Measurements from ENCODE around the gene BCAS3. TPM values are rescaled to one million over a fixed set of nuclear protein-coding genes. Genes with fewer than 3 reads are reported as not detected.
"Not testable (repeated sequence)": the region's sequence is repeated elsewhere in the genome, so short reads cannot be mapped to it uniquely, and the experiment has no call there.

BCAS3 gene
- total RNA-seq, 2 experiments from 2014 or later = 13.7 to 25.8 TPM

DNA sequence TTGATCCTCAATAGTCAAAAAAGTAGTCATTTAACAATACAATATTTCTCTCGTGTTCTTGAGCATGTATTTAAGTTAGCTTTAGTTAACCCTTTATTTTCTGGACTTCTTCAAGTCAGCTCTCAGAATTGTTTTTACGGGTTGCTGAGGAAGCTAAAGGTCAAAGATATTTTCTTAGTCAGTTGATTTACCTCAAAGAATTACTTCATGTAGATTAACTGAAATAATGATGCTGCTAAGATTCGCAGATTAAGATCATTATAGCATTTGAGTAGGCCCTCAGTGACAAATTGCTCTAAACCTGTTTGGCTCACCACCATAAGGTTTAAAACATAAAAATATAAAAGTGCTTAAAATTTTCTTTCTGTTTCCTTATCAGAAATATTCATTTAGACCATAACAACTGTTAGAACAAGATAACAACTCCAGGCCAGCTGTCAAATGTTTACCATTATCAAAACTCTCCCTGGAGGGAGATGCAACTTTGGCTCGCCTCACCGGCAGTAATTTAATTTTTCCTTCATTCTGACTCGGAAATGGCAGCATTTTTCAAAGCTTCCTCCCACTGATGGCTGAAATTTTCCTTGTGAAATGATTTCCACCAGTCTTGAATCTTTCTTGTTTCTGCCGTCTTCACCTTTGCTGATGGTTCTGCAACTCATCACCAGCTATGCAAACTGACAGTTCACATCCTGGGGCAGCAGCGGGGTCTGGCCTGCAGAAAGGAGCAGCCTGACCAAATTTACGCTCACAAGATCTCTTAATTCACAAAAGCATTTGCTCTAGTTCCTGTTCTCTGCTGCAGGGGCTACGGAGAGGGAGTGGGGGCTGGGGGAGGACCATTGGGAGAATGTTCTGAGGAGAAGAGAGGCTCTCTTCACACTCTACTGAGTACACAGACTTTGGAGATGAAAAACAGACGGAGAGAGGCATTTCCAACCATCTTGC is 467.2 kb downstream of the BCAS3 start:
- H3K4me1 Mint-ChIP-seq = peaks cover 7% of the 10 kb centered on the region
- H3K27ac Mint-ChIP-seq = peak overlapping the region; percentile 36
- no peak for ATAC-seq
- CTCF ChIA-PET = no interaction called here
- DNase-seq = no peak
- no peaks in the 10 kb centered on the region for H3K27me3 Mint-ChIP-seq
- H3K36me3 Mint-ChIP-seq = no peaks in the 10 kb centered on the region
- no peaks in the 10 kb centered on the region for H3K9me3 Mint-ChIP-seq (ENCODE audit: low read depth)
- no peak overlapping the region for H3K4me3 Mint-ChIP-seq

DNA sequence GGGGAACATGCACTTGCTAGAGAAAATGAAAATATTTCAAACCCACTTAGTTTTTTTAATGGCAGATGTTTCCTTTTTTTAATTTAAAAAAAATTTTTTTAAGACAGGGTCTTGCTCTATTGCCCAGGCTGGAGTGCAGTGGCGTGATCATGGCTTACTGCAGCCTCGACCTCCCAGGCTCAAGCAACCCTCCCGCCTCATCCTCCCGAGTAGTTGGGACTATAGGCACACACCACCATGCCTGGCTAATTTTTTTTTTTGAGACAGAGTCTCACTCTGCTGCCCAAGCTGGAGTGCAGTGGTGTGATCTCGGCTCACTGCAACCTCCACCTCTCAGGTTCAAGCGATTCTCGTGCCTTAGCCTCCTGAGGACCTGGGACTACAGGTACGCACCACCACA is 469.2 kb downstream of the BCAS3 start:
- DNase-seq; H3K27me3 Mint-ChIP-seq; H3K4me3 Mint-ChIP-seq; CTCF ChIA-PET; H3K27ac Mint-ChIP-seq; ATAC-seq; H3K36me3 Mint-ChIP-seq; H3K9me3 Mint-ChIP-seq (ENCODE audit: low read depth): not testable (repeated sequence)
- H3K4me1 Mint-ChIP-seq = peaks cover 13% of the 10 kb centered on the region

DNA sequence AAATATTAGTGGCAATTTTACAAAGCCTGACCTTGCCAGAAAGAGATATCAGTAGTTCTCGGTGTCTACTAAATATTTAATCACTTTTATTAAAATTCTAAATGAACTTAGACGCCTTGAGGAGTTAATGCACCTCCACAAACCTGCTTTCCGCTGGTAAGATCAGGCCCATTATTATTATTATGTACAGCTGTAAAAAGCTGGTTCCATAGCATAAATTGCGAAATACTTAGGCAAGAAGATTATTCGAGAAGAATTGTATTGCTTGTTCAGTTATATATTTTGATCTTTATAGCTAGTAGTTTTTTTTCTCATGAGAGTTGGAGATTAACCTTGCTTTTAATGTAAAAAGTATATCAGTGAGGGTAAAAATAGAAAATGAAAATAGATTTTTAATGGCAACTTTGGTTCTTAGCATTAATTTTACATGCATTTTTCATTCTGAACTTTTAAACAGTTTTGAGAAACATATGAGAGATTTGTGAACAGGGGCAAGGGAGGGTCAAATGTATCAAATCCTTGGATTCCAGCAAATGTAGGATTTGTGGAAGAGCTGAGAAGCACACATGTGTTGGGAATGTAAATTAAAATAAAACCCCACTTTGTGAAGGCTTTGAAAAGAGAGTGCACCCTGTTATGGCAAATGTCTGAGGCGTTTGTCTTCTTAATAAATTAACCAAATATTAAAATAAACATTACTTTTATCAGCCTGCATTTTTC is 471.6 kb downstream of the BCAS3 start:
- CTCF ChIA-PET = no interaction called here
- Mint-ChIP-seq H3K4me1 (peaks cover 13% of the 10 kb centered on the region), H3K27ac (no peak overlapping the region), H3K36me3 (no peaks in the 10 kb centered on the region), H3K9me3 (ENCODE audit: low read depth) (no peaks in the 10 kb centered on the region), H3K27me3 (no peaks in the 10 kb centered on the region), H3K4me3 (no peak overlapping the region)
- DNase-seq (no peak), ATAC-seq (no peak)

DNA sequence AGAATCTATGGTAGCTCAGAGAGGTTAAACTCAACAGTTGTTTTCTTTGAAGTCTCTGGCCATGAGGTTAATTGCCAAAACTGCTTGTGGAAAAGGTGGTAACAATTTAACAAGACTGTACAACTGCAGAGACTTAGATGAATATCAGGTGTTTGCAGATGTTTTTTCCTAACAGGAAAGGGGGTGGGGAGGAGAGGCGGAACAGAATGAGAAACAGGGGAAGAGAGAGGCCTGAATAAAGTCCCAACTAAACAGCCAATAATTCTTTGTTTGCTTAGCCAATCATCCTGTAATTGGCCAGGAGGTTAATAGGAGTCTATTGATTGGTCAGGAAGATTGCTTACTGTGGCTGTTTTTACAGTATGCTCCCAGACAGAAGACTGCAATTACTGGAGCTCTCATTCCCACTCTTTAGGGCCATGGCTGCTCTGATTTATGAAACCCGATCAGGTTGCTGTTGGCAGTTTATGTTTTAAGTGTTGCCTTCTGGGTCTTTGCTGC is 472.3 kb downstream of the BCAS3 start:
- H3K36me3 Mint-ChIP-seq = no peaks in the 10 kb centered on the region
- H3K4me1 Mint-ChIP-seq = peaks cover 13% of the 10 kb centered on the region
- H3K9me3 Mint-ChIP-seq (ENCODE audit: low read depth) = no peaks in the 10 kb centered on the region
- no peak overlapping the region for H3K4me3 Mint-ChIP-seq
- CTCF ChIA-PET = no interaction called here
- ATAC-seq (no peak), DNase-seq (no peak)
- no peaks in the 10 kb centered on the region for H3K27me3 Mint-ChIP-seq
- H3K27ac Mint-ChIP-seq = no peak overlapping the region

DNA sequence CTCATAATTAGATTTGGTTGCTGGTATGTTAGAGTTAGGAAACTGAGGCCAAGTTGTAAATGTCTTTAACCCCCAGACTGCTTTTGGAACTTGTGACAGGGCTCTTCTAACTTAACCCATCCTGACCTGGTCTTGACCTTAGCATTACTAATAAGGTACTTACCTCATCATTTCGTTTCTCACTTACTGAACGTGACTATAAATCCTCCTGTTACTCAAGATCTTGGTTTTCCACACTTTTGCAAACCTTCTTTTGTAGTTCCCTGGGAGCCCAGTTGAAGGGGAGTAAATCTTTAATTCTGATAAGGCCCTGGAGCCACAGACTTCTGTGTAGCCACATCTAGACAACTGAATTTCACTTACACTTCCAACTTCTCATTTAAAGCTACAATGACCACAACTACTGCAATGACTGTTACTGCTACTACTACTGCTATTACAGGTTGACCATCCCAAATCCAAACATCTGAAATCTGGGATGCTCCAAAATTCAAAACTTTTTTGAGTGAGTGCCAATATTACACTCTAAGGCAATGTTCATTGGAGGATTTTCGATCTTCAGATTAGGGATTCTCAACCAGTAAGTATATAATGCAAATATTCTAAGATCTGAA is 473.1 kb downstream of the BCAS3 start:
- CTCF ChIA-PET = no interaction called here
- H3K27ac Mint-ChIP-seq = no peak overlapping the region
- H3K4me1 Mint-ChIP-seq = peaks cover 13% of the 10 kb centered on the region
- H3K36me3 Mint-ChIP-seq = no peaks in the 10 kb centered on the region
- ATAC-seq (no peak), DNase-seq (no peak)
- H3K4me3 Mint-ChIP-seq = no peak overlapping the region
- H3K27me3 Mint-ChIP-seq = no peaks in the 10 kb centered on the region
- H3K9me3 Mint-ChIP-seq (ENCODE audit: low read depth) = no peaks in the 10 kb centered on the region

DNA sequence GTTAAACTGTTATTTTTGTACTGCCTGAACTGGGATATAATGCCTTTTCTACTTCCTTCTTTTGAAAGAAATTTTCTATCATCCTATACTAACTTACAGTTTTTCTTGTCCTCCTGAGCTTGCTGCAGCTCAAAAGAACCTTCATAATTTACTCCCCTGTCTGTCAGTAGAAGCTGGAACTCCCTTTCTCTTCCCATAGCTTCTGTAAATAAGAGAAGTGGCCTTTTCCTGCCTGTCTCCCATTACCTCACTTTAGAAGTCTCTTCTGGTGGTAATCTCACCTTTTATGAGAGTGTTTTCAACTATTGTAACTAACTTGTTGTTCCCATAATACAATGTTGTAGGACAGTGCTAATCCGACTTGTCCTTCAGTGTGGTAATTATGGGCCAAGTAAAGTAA is 475.2 kb downstream of the BCAS3 start:
- no peak for ATAC-seq
- H3K9me3 Mint-ChIP-seq (ENCODE audit: low read depth) = no peaks in the 10 kb centered on the region

DNA sequence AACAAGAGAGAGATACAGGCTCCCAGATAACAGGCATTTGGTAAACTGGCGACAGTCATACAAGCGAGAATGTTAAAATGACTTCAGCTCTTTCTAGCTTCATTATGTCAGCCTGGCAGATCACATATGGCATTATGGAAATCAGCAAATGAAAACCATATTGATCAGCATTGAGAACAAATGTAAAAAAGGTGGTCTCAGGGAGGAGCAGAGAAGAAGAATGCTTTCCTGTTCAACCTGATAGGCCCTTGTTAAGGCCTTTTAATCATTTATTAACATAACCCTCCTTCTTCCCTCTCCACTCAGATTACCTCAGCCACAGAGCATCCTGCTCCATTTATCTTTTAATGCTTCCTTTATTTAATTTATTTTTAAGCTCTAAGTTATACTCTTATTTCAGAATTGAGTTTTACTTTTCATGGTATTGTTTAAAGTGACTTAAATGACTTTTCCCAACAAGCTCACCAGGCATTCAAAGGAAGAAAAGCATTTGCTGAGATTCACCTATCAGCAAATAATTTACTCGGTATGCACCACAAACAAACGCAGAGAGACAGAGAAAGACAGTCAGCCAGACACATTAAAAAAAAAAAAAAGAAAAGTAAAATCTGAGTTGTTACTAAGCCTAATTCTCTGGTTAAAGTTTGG is 478.1 kb downstream of the BCAS3 start:
- Mint-ChIP-seq H3K4me1 (peaks cover 17% of the 10 kb centered on the region), H3K27ac (no peak overlapping the region), H3K36me3 (no peaks in the 10 kb centered on the region), H3K27me3 (no peaks in the 10 kb centered on the region), H3K4me3 (no peak overlapping the region), H3K9me3 (ENCODE audit: low read depth) (no peaks in the 10 kb centered on the region)
- DNase-seq = no peak
- ATAC-seq = no peak
- CTCF ChIA-PET = no interaction called here

More for the DNA sequence above, 475.2 kb downstream of the BCAS3 start:
- Mint-ChIP-seq H3K4me3 (no peak overlapping the region), H3K27me3 (no peaks in the 10 kb centered on the region), H3K36me3 (no peaks in the 10 kb centered on the region), H3K27ac (no peak overlapping the region), H3K4me1 (peaks cover 13% of the 10 kb centered on the region)
- no peak for DNase-seq
- CTCF ChIA-PET = no interaction called here

DNA sequence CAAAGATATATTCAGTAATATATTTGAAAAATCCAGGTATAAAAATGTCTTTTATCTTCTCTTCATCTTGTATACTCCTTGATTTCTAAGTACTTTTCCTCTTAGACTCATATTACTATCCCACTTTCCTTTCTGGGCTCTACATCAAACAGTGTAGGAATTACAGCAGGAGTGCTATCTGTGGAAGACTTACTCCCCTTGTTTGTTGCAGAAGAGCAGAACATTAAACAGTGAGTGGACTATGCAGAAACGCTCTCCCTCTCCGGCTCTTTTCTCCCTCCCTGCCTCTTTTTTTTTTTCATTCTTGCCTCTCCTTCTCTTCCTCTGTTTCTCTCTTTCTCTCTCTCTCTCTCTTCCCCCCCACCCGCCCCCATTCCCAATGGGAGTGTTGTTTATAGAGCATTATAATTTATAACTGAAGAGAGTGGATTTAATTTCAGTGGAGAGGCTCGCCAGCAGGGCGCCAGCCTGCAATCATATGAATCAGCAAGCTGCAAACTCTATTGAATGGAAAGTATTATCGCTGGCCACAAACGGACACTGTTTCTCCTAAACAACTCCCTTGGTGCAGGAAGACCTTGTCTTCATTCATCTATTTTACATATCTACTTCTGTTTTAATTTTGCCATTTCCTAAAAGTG is 479.7 kb downstream of the BCAS3 start:
- Mint-ChIP-seq H3K4me1 (peaks cover 22% of the 10 kb centered on the region), H3K4me3 (no peak overlapping the region), H3K27me3 (no peaks in the 10 kb centered on the region), H3K9me3 (ENCODE audit: low read depth) (no peaks in the 10 kb centered on the region), H3K27ac (no peak overlapping the region), H3K36me3 (no peaks in the 10 kb centered on the region)
- no peak for ATAC-seq
- no peak for DNase-seq
- CTCF ChIA-PET = no interaction called here

DNA sequence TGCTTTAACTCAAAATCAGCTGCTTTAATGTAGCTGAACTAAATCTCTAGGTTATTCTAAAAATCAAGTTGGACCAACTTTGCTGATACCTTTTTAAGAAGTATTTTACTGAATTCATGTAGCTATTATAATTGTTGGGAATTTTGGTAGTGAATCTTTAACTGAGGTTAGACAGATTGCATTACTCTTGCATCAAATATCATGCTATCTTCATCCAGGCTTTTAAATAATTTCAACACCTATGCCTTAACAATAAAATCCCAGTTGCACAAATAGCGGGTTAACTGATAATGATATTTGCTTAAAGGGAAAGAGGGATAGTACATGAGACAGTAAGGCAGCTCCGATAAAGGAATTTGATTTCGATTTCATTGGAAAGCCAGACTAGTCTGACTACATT is 480.7 kb downstream of the BCAS3 start:
- ATAC-seq (no peak), DNase-seq (no peak)
- H3K27ac Mint-ChIP-seq = no peak overlapping the region
- H3K27me3 Mint-ChIP-seq = no peaks in the 10 kb centered on the region
- peaks cover 22% of the 10 kb centered on the region for H3K4me1 Mint-ChIP-seq
- H3K9me3 Mint-ChIP-seq (ENCODE audit: low read depth) = no peaks in the 10 kb centered on the region
- H3K4me3 Mint-ChIP-seq = no peak overlapping the region
- CTCF ChIA-PET = interaction anchor here (0.6 kb wide), 1 partner anchor 120 kb away, joined by 3 read pairs; no protein-coding TSS in a partner anchor
- no peaks in the 10 kb centered on the region for H3K36me3 Mint-ChIP-seq

DNA sequence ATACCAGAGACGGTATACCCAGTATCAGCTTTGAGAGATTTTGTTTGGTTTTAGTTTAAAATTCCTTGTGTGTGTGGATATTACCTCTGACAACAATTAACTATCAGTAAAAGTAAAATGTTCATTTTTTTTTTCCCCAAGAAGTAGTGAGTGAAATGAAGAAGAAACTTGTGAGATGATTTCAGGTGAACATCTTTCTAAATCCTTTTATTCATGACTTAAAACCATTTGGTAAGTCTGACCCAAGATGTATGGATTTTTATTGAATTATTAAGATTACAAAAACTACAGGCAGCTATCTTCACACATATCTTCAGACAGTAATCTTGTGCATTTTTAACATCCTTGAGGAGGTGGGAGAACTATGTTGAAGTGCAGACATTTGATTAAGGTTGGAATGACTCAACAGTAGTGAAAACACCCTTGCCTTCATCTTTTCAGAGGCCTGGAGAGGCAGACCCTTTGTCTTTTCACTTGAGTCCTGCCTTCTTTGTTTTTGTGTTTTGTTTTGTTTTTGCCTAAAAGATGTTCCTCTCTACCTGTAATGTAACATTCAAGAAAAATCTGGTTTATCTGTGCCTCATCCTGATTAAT is 481.7 kb downstream of the BCAS3 start:
- no peak for DNase-seq
- Mint-ChIP-seq H3K36me3 (peaks cover 2% of the 10 kb centered on the region), H3K27me3 (no peaks in the 10 kb centered on the region), H3K27ac (no peak overlapping the region), H3K9me3 (ENCODE audit: low read depth) (peaks cover 1% of the 10 kb centered on the region), H3K4me3 (no peak overlapping the region), H3K4me1 (peaks cover 22% of the 10 kb centered on the region)
- no peak for ATAC-seq
- CTCF ChIA-PET = no interaction called here

DNA sequence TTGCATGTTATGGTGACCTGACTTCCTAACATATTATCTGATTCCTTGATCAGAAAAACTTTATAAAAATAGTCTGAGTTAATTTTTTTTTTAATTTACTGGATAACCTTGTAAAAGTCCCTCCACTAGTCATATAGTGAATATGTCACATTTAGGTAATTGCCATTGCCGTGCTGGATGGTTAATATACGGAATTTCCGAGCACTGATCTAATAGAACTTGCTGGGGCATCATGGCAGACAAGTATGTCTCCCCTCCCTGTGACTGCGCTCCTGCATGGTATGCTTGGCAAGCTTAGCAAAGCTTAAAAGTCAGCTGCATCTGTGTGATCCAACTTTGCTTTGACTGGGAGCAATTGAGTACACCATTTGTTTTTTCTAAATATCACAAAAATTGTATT is 482.6 kb downstream of the BCAS3 start:
- H3K9me3 Mint-ChIP-seq (ENCODE audit: low read depth) = peaks cover 4% of the 10 kb centered on the region
- DNase-seq (no peak), ATAC-seq (no peak)
- H3K27ac Mint-ChIP-seq = no peak overlapping the region
- CTCF ChIA-PET = no interaction called here
- H3K4me1 Mint-ChIP-seq = peaks cover 22% of the 10 kb centered on the region
- peaks cover 6% of the 10 kb centered on the region for H3K36me3 Mint-ChIP-seq
- H3K4me3 Mint-ChIP-seq = no peak overlapping the region
- no peaks in the 10 kb centered on the region for H3K27me3 Mint-ChIP-seq

DNA sequence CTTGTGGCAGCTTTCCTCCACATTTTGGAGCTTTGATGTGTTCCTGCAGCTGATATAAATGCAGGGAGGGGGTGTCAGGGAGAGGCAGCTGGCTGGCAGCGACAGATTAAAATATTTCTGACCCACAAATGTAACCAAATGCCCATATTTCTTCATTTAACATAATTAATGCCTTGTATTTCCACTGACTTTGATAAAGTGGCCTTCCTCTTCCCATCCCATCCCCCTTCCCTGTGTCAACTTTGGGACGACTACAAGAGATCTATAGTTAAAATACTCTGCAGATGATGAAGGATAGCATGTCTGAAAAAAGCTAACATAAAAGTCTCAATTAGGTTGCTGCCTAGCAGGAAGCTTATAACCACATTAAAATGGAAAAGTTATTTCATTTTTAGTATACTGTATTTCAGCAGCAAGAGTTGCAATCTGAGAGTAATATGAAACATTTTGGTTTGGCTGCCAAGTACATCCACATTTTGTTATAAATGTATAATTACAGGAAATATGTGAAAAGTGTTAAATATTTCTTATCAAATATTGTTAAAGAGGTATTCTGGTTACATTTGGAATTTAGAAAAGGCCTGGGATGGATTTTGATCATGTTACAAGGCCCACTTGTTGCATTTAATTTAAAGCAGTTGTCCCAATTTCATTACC is 483.3 kb downstream of the BCAS3 start:
- Mint-ChIP-seq H3K4me3 (no peak overlapping the region), H3K9me3 (ENCODE audit: low read depth) (peaks cover 4% of the 10 kb centered on the region), H3K36me3 (peaks cover 6% of the 10 kb centered on the region), H3K27ac (no peak overlapping the region), H3K27me3 (no peaks in the 10 kb centered on the region), H3K4me1 (peaks cover 22% of the 10 kb centered on the region)
- ATAC-seq (no peak), DNase-seq (no peak)
- CTCF ChIA-PET = no interaction called here

All from activated CD8-positive, alpha-beta memory T cell treated with anti-CD3 and anti-CD28 coated beads, Interleukin-2, amount 10 ng/mL, durations not matched to agents 7 days and 5 days (primary cell).